ES-I3 (cell line): ENCODE results near the gene BEST2.

Experiments
- H3K36me3 ChIP-seq: 2 replicates; pipeline ENCODE4 v1.6.1; 2013; ENCODE audit warnings: mild to moderate bottlenecking, low read length, control low read depth, moderate library complexity; ENCODE audit not compliant: insufficient read depth
- H3K4me1 ChIP-seq: 2 replicates; pipeline ENCODE4 v1.6.1; 2013; ENCODE audit warnings: mild to moderate bottlenecking, control low read depth, low read length; ENCODE audit not compliant: insufficient read depth
- H3K9ac ChIP-seq: 2 replicates; pipeline ENCODE4 v1.6.1; 2013; ENCODE audit warnings: low read depth, mild to moderate bottlenecking, low read length, moderate library complexity
- H3K9me3 ChIP-seq: 2 replicates; pipeline ENCODE4 v1.6.1; 2013; ENCODE audit warnings: mild to moderate bottlenecking, low read length, moderate library complexity; ENCODE audit not compliant: control insufficient read depth, insufficient read depth

The BEST2 gene

GRCh38 chr19:12748489-12748888 is 3.1 kb upstream of the BEST2 start:
- no peaks in the 10 kb centered on the region for H3K4me1 ChIP-seq
- H3K9me3 ChIP-seq, result no peaks in the 10 kb centered on the region
- H3K36me3 ChIP-seq, result no peaks in the 10 kb centered on the region
- no peak overlapping the region for H3K9ac ChIP-seq

- Histone ChIP-seq H3K9ac (peak overlapping the region; percentile 26; the same call in 1 of the 2 replicates), H3K4me1 (no peaks in the 10 kb centered on the region)
These were observed 1.6 kb upstream of the BEST2 start for GRCh38 chr19:12749938-12750521.

GRCh38 chr19:12750851-12751250 is 740 bp upstream of the BEST2 start:
- H3K36me3 ChIP-seq, result no peaks in the 10 kb centered on the region
- H3K4me1 ChIP-seq, result no peaks in the 10 kb centered on the region
- no peaks in the 10 kb centered on the region for H3K9me3 ChIP-seq
- H3K9ac ChIP-seq, result no peak overlapping the region

More at GRCh38 chr19:12749938-12750521, 1.6 kb upstream of the BEST2 start:
- Histone ChIP-seq H3K36me3 (no peaks in the 10 kb centered on the region), H3K9me3 (no peaks in the 10 kb centered on the region)

- no peaks in the 10 kb centered on the region for H3K4me1 ChIP-seq
- H3K9me3 ChIP-seq, result no peaks in the 10 kb centered on the region
- H3K9ac ChIP-seq, result peak overlapping the region; percentile 55; the same call in 1 of the 2 replicates
- no peaks in the 10 kb centered on the region for H3K36me3 ChIP-seq
These were observed 628 bp downstream of the BEST2 start for GRCh38 chr19:12752056-12752781.

GRCh38 chr19:12754465-12755196 is 3.0 kb downstream of the BEST2 start:
- H3K36me3 ChIP-seq, result no peaks in the 10 kb centered on the region
- H3K4me1 ChIP-seq, result no peaks in the 10 kb centered on the region
- H3K9ac ChIP-seq, result no peak overlapping the region
- no peaks in the 10 kb centered on the region for H3K9me3 ChIP-seq

- no peaks in the 10 kb centered on the region for H3K4me1 ChIP-seq
- no peak overlapping the region for H3K9ac ChIP-seq
- H3K36me3 ChIP-seq, result no peaks in the 10 kb centered on the region
- H3K9me3 ChIP-seq, result no peaks in the 10 kb centered on the region
These were observed 4.7 kb downstream of the BEST2 start for GRCh38 chr19:12756150-12756883.

- H3K4me1 ChIP-seq, result no peaks in the 10 kb centered on the region
- H3K9ac ChIP-seq, result peak overlapping the region; percentile 48; the same call in 1 of the 2 replicates
- no peaks in the 10 kb centered on the region for H3K36me3 ChIP-seq
- H3K9me3 ChIP-seq, result no peaks in the 10 kb centered on the region
These were observed 6.1 kb downstream of the BEST2 start for GRCh38 chr19:12757544-12758274.

GRCh38 chr19:12759686-12760085 is 8.1 kb downstream of the BEST2 start:
- no peaks in the 10 kb centered on the region for H3K36me3 ChIP-seq
- no peak overlapping the region for H3K9ac ChIP-seq
- H3K4me1 ChIP-seq, result no peaks in the 10 kb centered on the region
- no peaks in the 10 kb centered on the region for H3K9me3 ChIP-seq

GRCh38 chr19:12763100-12763499 is 11.5 kb downstream of the BEST2 start:
- no peaks in the 10 kb centered on the region for H3K36me3 ChIP-seq
- no peak overlapping the region for H3K9ac ChIP-seq

GRCh38 chr19:12764698-12765097 is 13.1 kb downstream of the BEST2 start:
- Histone ChIP-seq H3K9ac (no peak overlapping the region), H3K36me3 (no peaks in the 10 kb centered on the region), H3K9me3 (no peaks in the 10 kb centered on the region)

More at GRCh38 chr19:12763100-12763499, 11.5 kb downstream of the BEST2 start:
- Histone ChIP-seq H3K9me3 (no peaks in the 10 kb centered on the region), H3K4me1 (no peaks in the 10 kb centered on the region)

GRCh38 chr19:12766051-12766521 is 14.5 kb downstream of the BEST2 start:
- H3K4me1 ChIP-seq, result no peaks in the 10 kb centered on the region
- peak overlapping the region; percentile 56; the same call in 1 of the 2 replicates for H3K9ac ChIP-seq
- no peaks in the 10 kb centered on the region for H3K9me3 ChIP-seq
- H3K36me3 ChIP-seq, result no peaks in the 10 kb centered on the region

More at GRCh38 chr19:12764698-12765097, 13.1 kb downstream of the BEST2 start:
- H3K4me1 ChIP-seq, result no peaks in the 10 kb centered on the region

GRCh38 chr19:12767150-12767549 is 15.6 kb downstream of the BEST2 start:
- Histone ChIP-seq H3K4me1 (no peaks in the 10 kb centered on the region), H3K9ac (no peak overlapping the region), H3K9me3 (no peaks in the 10 kb centered on the region), H3K36me3 (no peaks in the 10 kb centered on the region)

- Histone ChIP-seq H3K36me3 (no peaks in the 10 kb centered on the region), H3K9ac (no peak overlapping the region), H3K9me3 (no peaks in the 10 kb centered on the region), H3K4me1 (no peaks in the 10 kb centered on the region)
These were observed 16.1 kb downstream of the BEST2 start for GRCh38 chr19:12767666-12768065.
